Dedifferentiated amniotic fluid mesenchymal stem cell (primary cell): ENCODE measurements around the gene LFNG.

ENCODE experiments used
- DNase-seq: peaks from one replicate; pipeline ENCODE4 v3.0.0-alpha.2; 2016; ENCODE audit errors: extremely low spot score

LFNG gene

GRCh38 chr7:2503056-2503941 lies 16.3 kb upstream of the LFNG start:
- no peak for DNase-seq

- DNase-seq: no peak
Observed at GRCh38 chr7:2504128-2504888, 15.3 kb upstream of the LFNG start.

GRCh38 chr7:2504889-2505375 lies 14.6 kb upstream of the LFNG start:
- no peak for DNase-seq

- no peak for DNase-seq
Observed at GRCh38 chr7:2505401-2505800, 14.2 kb upstream of the LFNG start.

- DNase-seq: no peak
Observed at GRCh38 chr7:2507208-2507916, 12.2 kb upstream of the LFNG start.

GRCh38 chr7:2507917-2508306 lies 11.7 kb upstream of the LFNG start:
- DNase-seq: no peak

- peak; percentile 44 for DNase-seq
Observed at GRCh38 chr7:2508327-2509215, 11.0 kb upstream of the LFNG start.

- DNase-seq: no peak
Observed at GRCh38 chr7:2509298-2509906, 10.2 kb upstream of the LFNG start.

GRCh38 chr7:2510130-2510776 lies 9.3 kb upstream of the LFNG start:
- no peak for DNase-seq

GRCh38 chr7:2510909-2511768 lies 8.4 kb upstream of the LFNG start:
- DNase-seq: no peak

- DNase-seq: no peak
Observed at GRCh38 chr7:2511769-2512168, 7.8 kb upstream of the LFNG start.

GRCh38 chr7:2512179-2512661 lies 7.4 kb upstream of the LFNG start:
- no peak for DNase-seq

GRCh38 chr7:2512713-2513112 lies 6.9 kb upstream of the LFNG start:
- no peak for DNase-seq

GRCh38 chr7:2513702-2514101 lies 5.9 kb upstream of the LFNG start:
- no peak for DNase-seq

GRCh38 chr7:2514473-2515423 lies 4.8 kb upstream of the LFNG start:
- DNase-seq: no peak

GRCh38 chr7:2515424-2516193 lies 4.0 kb upstream of the LFNG start:
- no peak for DNase-seq

GRCh38 chr7:2516194-2516555 lies 3.4 kb upstream of the LFNG start:
- DNase-seq: no peak
